ENCODE measurements around the gene MOB3A.

DNA sequence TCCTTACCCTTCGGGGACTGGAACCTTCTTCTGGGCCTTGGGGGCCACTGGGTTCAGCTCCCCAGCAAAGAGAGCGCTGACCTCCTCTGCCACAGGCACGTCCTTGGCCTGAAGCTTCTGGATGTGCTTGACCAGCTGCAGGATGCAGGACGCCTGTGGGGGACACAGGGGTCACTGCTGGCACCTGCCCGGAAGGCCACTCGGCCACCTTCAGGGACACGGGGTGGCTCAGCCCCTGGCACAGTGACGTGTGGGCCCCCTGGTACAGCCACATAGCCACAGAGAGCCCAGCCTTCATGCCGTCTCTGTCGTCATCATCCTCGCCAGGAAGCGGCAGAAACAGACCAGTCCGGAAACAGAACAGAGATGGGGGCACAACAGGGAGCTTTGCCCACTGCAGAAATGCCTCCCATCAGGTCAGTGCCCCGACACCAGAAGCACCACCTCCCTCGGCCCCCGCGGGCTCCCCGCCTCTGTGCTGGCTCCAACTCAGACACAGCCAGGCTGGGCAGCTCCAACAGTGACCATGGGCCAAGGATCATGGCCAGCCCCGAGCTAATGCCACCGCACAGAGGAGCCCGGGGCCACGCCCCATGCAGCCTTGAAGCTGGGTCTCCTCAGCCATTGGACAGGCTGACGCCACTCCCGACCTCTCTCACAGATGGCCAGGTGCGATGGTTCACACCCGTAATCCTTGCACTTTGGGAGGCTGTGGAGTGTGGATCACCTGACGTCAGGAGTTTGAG, 21.3 kb upstream of the MOB3A start:
- TF ChIP-seq, protein P1, sequence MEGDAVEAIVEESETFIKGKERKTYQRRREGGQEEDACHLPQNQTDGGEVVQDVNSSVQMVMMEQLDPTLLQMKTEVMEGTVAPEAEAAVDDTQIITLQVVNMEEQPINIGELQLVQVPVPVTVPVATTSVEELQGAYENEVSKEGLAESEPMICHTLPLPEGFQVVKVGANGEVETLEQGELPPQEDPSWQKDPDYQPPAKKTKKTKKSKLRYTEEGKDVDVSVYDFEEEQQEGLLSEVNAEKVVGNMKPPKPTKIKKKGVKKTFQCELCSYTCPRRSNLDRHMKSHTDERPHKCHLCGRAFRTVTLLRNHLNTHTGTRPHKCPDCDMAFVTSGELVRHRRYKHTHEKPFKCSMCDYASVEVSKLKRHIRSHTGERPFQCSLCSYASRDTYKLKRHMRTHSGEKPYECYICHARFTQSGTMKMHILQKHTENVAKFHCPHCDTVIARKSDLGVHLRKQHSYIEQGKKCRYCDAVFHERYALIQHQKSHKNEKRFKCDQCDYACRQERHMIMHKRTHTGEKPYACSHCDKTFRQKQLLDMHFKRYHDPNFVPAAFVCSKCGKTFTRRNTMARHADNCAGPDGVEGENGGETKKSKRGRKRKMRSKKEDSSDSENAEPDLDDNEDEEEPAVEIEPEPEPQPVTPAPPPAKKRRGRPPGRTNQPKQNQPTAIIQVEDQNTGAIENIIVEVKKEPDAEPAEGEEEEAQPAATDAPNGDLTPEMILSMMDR (optimal IDR thresholded peaks at IDR 0.05 in 1 of 3, IDR thresholded peaks at IDR 0.05 in 1 of 3, conservative IDR thresholded peaks at IDR 0.05 in 1 of 3; ENCODE audit: extremely low read depth in 1 of 3, insufficient read depth in 2 of 3, low read length in 3 of 3) = no peak
- TF ChIP-seq EZH2 (IDR thresholded peaks at IDR 0.05; ENCODE audit: low read length) = no peak
